Measurements from ENCODE around the gene GSTCD. TPM values are rescaled to one million over a fixed set of nuclear protein-coding genes. Genes with fewer than 3 reads are reported as not detected.
A peak's percentile ranks its signal among the peaks of the same experiment; 100 is the strongest.

The GSTCD gene
- total RNA-seq, 2 experiments from 2014 or later, result 20.2 to 22.3 TPM

- Histone ChIP-seq H3K9me2 (ENCODE audit: insufficient read depth, low read length) (0 out of 2 replicates have a peak, but pooled peaks cover 6% of the 10 kb centered on the region), H4K20me1 (ENCODE audit: insufficient read depth, low read length) (no peaks in the 10 kb centered on the region), H3K36me3 (ENCODE audit: insufficient read depth, low read length) (no peaks in the 10 kb centered on the region), H3K4me1 (ENCODE audit: insufficient read depth, low read length, poor library complexity, severe bottlenecking) (no peaks in the 10 kb centered on the region), H3K27ac (ENCODE audit: low read depth, low read length, poor library complexity, severe bottlenecking) (no peak overlapping the region), H3K9me3 (ENCODE audit: low read length) (no peaks in the 10 kb centered on the region), H3K79me2 (ENCODE audit: insufficient read depth, low read depth, low read length) (no peaks in the 10 kb centered on the region), H3K4me3 (ENCODE audit: low read depth, low read length, poor library complexity, severe bottlenecking) (no peak overlapping the region), H2AFZ (ENCODE audit: low read length) (no peak overlapping the region), H3K4me2 (ENCODE audit: low read length) (no peak overlapping the region)
- ChIA-PET POLR2A (interaction anchor here (0.9 kb wide), 1 partner anchor 26 kb away, joined by 3 read pairs; no protein-coding TSS in a partner anchor), CTCF (ENCODE audit: unreplicated experiment) (no interaction called here)
- intact Hi-C loops (cut with micrococcal nuclease; ENCODE audit: unreplicated experiment), result no loop called here
- BruUV-seq (replicated peaks), result no TSS peak
- TF ChIP-seq EZH2phosphoT487 (IDR thresholded peaks at IDR 0.05; ENCODE audit: borderline replicate concordance, low read depth, low read length), result no peak
- no peak for TF ChIP-seq CTCF (conservative IDR thresholded peaks at IDR 0.05; ENCODE audit: low read length)
- DNase-seq (ENCODE audit: low spot score), result no peak
These were observed 47.6 kb upstream of the GSTCD start for GRCh38 chr4:105661028-105661427.

GRCh38 chr4:105662935-105663675 is 45.5 kb upstream of the GSTCD start:
- Histone ChIP-seq H3K4me1 (ENCODE audit: insufficient read depth, low read length, poor library complexity, severe bottlenecking) (no peaks in the 10 kb centered on the region), H3K36me3 (ENCODE audit: insufficient read depth, low read length) (no peaks in the 10 kb centered on the region), H3K9me3 (ENCODE audit: low read length) (no peaks in the 10 kb centered on the region), H3K4me2 (ENCODE audit: low read length) (no peak overlapping the region), H3K27ac (ENCODE audit: low read depth, low read length, poor library complexity, severe bottlenecking) (no peak overlapping the region), H4K20me1 (ENCODE audit: insufficient read depth, low read length) (no peaks in the 10 kb centered on the region), H3K79me2 (ENCODE audit: insufficient read depth, low read depth, low read length) (no peaks in the 10 kb centered on the region), H3K9me2 (ENCODE audit: insufficient read depth, low read length) (0 out of 2 replicates have a peak, but pooled peaks cover 6% of the 10 kb centered on the region), H3K4me3 (ENCODE audit: low read depth, low read length, poor library complexity, severe bottlenecking) (no peak overlapping the region), H2AFZ (ENCODE audit: low read length) (no peak overlapping the region)
- intact Hi-C loops (cut with micrococcal nuclease; ENCODE audit: unreplicated experiment), result no loop called here
- POLR2A ChIA-PET, result no interaction called here
- BruUV-seq (replicated peaks), result no TSS peak
- TF ChIP-seq EZH2phosphoT487 (IDR thresholded peaks at IDR 0.05; ENCODE audit: borderline replicate concordance, low read depth, low read length) (no peak), CTCF (conservative IDR thresholded peaks at IDR 0.05; ENCODE audit: low read length) (no peak)
- CTCF ChIA-PET (ENCODE audit: unreplicated experiment), result no interaction called here
- DNase-seq (ENCODE audit: low spot score), result no peak

DNA sequence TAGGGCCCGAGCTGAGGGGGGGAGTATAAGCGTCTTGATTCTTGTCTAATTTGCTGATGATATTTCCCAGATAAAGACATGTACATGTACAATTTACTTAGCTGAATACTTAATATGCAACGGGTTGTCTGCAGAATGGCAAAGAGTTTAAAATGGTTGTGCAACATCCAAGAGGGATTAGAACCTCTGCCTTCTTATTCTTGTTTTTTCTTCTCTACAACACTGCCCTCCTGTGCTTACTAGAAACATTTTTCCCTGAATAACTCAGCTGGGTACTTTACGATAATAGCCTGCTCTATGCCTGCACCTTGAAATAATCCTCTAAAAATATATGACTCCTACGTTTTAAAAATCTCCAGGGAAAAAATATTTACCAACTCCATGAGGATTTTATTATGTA is 41.9 kb upstream of the GSTCD start:
- no peaks in the 10 kb centered on the region for H3K4me1 ChIP-seq (ENCODE audit: insufficient read depth, low read length, poor library complexity, severe bottlenecking)
- H3K4me3 ChIP-seq (ENCODE audit: low read depth, low read length, poor library complexity, severe bottlenecking), result no peak overlapping the region
- CTCF ChIA-PET (ENCODE audit: unreplicated experiment), result no interaction called here
- no peak for TF ChIP-seq EZH2phosphoT487 (IDR thresholded peaks at IDR 0.05; ENCODE audit: borderline replicate concordance, low read depth, low read length)
- TF ChIP-seq CTCF (conservative IDR thresholded peaks at IDR 0.05; ENCODE audit: low read length), result peak; percentile 65
- peak; percentile 19 for DNase-seq (ENCODE audit: low spot score)
- 0 out of 2 replicates have a peak, but pooled peaks cover 6% of the 10 kb centered on the region for H3K9me2 ChIP-seq (ENCODE audit: insufficient read depth, low read length)
- H2AFZ ChIP-seq (ENCODE audit: low read length), result 0 out of 2 replicates have a peak overlapping the region, but pooled peaks have one; percentile 19
- POLR2A ChIA-PET, result interaction anchor here (1.0 kb wide), 1 partner anchor 35 kb away, joined by 3 read pairs; no protein-coding TSS in a partner anchor
- H3K36me3 ChIP-seq (ENCODE audit: insufficient read depth, low read length), result no peaks in the 10 kb centered on the region
- H3K27ac ChIP-seq (ENCODE audit: low read depth, low read length, poor library complexity, severe bottlenecking), result no peak overlapping the region
- no TSS peak for BruUV-seq (replicated peaks)
- intact Hi-C loops (cut with micrococcal nuclease; ENCODE audit: unreplicated experiment), result no loop called here
- no peaks in the 10 kb centered on the region for H3K79me2 ChIP-seq (ENCODE audit: insufficient read depth, low read depth, low read length)
- no peaks in the 10 kb centered on the region for H4K20me1 ChIP-seq (ENCODE audit: insufficient read depth, low read length)
- no peak overlapping the region for H3K4me2 ChIP-seq (ENCODE audit: low read length)
- no peaks in the 10 kb centered on the region for H3K9me3 ChIP-seq (ENCODE audit: low read length)

Measured in OCI-LY7 (cell line).